ENCODE results near the gene DMD. TPM values are rescaled to one million over a fixed set of nuclear protein-coding genes. Genes with fewer than 3 reads are reported as not detected.

Gene DMD
- total and polyA plus RNA-seq, 2 donors (not counting 1 experiment from before 2014, with no cell fraction given) = 2.0 to 51.8 TPM

- no peak overlapping the region for H3K4me2 ChIP-seq (replicated peaks; ENCODE audit: low read depth, low read length, poor library complexity, severe bottlenecking)
- no peaks in the 10 kb centered on the region for H4K20me1 ChIP-seq (ENCODE audit: control insufficient read depth, insufficient read depth, low read length, poor library complexity, severe bottlenecking)
- H3K27me3 ChIP-seq (replicated peaks in 1 of 4; ENCODE audit: control extremely low read depth in 1 of 4, control insufficient read depth in 3 of 4, insufficient read depth in 4 of 4, low read length in 3 of 4) = no peaks in the 10 kb centered on the region
- ATAC-seq (ENCODE audit: low read depth) (no peak), DNase-seq (no peak)
- H3K4me3 ChIP-seq (ENCODE audit: control extremely low read depth in 1 of 5, extremely low read depth in 1 of 5, insufficient read depth in 1 of 5, low read depth in 2 of 5, low read length in 4 of 5) = no peak overlapping the region
- TF ChIP-seq EZH2 (IDR thresholded peaks at IDR 0.05; ENCODE audit: borderline replicate concordance, insufficient read depth, low read depth, low read length, poor library complexity, severe bottlenecking) (no peak), CTCF (IDR thresholded peaks at IDR 0.05) (no peak)
- H3K4me1 ChIP-seq (ENCODE audit: control insufficient read depth in 2 of 2, insufficient read depth in 2 of 2, low read length in 2 of 2) = peaks cover 16 to 18% of the 10 kb centered on the region in 2 donors
- no peak overlapping the region for H3K27ac ChIP-seq (ENCODE audit: low read length in 2 of 2)
- intact Hi-C loops (cut with micrococcal nuclease) = no loop called here
- H3K27ac Mint-ChIP-seq = no peak overlapping the region
- ChIA-PET CTCF (no interaction called here), POLR2A (no interaction called here)
- no peaks in the 10 kb centered on the region for H3K9me3 ChIP-seq (ENCODE audit: control extremely low read depth in 1 of 3, control insufficient read depth in 2 of 3, insufficient read depth in 1 of 3, low read length in 2 of 3)
- H3K4me3 Mint-ChIP-seq = no peak overlapping the region
- H3K9ac ChIP-seq (ENCODE audit: low read length) = no peak overlapping the region
- no peaks in the 10 kb centered on the region for H3K27me3 Mint-ChIP-seq
- peaks cover 19% of the 10 kb centered on the region for H3K4me1 Mint-ChIP-seq
- H3K79me2 ChIP-seq (ENCODE audit: control insufficient read depth, insufficient read depth, low read length) = no peaks in the 10 kb centered on the region
- no peaks in the 10 kb centered on the region for H3K9me3 Mint-ChIP-seq (ENCODE audit: insufficient read depth)
- WGBS (ENCODE audit: insufficient coverage) = no CpG with 5 or more reads among the region's 5 CpGs
- H2AFZ ChIP-seq (ENCODE audit: insufficient read depth, low read depth, low read length, poor library complexity, severe bottlenecking) = no peak overlapping the region
- no peaks in the 10 kb centered on the region for H3K36me3 ChIP-seq (replicated peaks in 1 of 2; ENCODE audit: control extremely low read depth in 1 of 2, control insufficient read depth in 1 of 2, extremely low read depth in 1 of 2, insufficient read depth in 2 of 2, low read length in 1 of 2)
These were observed 2045.9 kb downstream of the DMD start for GRCh38 chrX:31165241-31166035.

- Mint-ChIP-seq H3K27me3 (no peaks in the 10 kb centered on the region), H3K4me3 (no peak overlapping the region), H3K27ac (no peak overlapping the region), H3K4me1 (no peaks in the 10 kb centered on the region), H3K9me3 (ENCODE audit: insufficient read depth) (no peaks in the 10 kb centered on the region)
- Histone ChIP-seq H3K27ac (ENCODE audit: low read length in 2 of 2) (no peak overlapping the region), H3K4me1 (ENCODE audit: control insufficient read depth in 2 of 2, insufficient read depth in 2 of 2, low read length in 2 of 2) (no peaks in the 10 kb centered on the region), H3K36me3 (replicated peaks in 1 of 2; ENCODE audit: control extremely low read depth in 1 of 2, control insufficient read depth in 1 of 2, extremely low read depth in 1 of 2, insufficient read depth in 2 of 2, low read length in 1 of 2) (no peaks in the 10 kb centered on the region), H2AFZ (ENCODE audit: insufficient read depth, low read depth, low read length, poor library complexity, severe bottlenecking) (no peak overlapping the region), H3K79me2 (ENCODE audit: control insufficient read depth, insufficient read depth, low read length) (no peaks in the 10 kb centered on the region), H3K9ac (ENCODE audit: low read length) (no peak overlapping the region), H3K4me2 (replicated peaks; ENCODE audit: low read depth, low read length, poor library complexity, severe bottlenecking) (no peak overlapping the region), H3K4me3 (ENCODE audit: control extremely low read depth in 1 of 5, extremely low read depth in 1 of 5, insufficient read depth in 1 of 5, low read depth in 2 of 5, low read length in 4 of 5) (no peak overlapping the region), H4K20me1 (ENCODE audit: control insufficient read depth, insufficient read depth, low read length, poor library complexity, severe bottlenecking) (no peaks in the 10 kb centered on the region), H3K27me3 (replicated peaks in 1 of 4; ENCODE audit: control extremely low read depth in 1 of 4, control insufficient read depth in 3 of 4, insufficient read depth in 4 of 4, low read length in 3 of 4) (no peaks in the 10 kb centered on the region), H3K9me3 (ENCODE audit: control extremely low read depth in 1 of 3, control insufficient read depth in 2 of 3, insufficient read depth in 1 of 3, low read length in 2 of 3) (no peaks in the 10 kb centered on the region)
- TF ChIP-seq EZH2 (IDR thresholded peaks at IDR 0.05; ENCODE audit: borderline replicate concordance, insufficient read depth, low read depth, low read length, poor library complexity, severe bottlenecking) (no peak), CTCF (IDR thresholded peaks at IDR 0.05) (no peak)
- DNase-seq (no peak), ATAC-seq (ENCODE audit: low read depth) (no peak)
- intact Hi-C loops (cut with micrococcal nuclease) = no loop called here
- CTCF ChIA-PET = interaction anchor here (1.1 kb wide), 1 partner anchor 59 kb away, joined by 3 read pairs; no protein-coding TSS in a partner anchor
- no CpG with 5 or more reads among the region's 2 CpGs for WGBS (ENCODE audit: insufficient coverage)
- POLR2A ChIA-PET = no interaction called here
These were observed 2056.4 kb downstream of the DMD start for GRCh38 chrX:31154946-31155345.
